GM19324 (cell line): ENCODE results near the gene ADI1.
"Not testable (repeated sequence)": the region's sequence is repeated elsewhere in the genome, so short reads cannot be mapped to it uniquely, and the experiment has no call there.

Experiments used
- ATAC-seq: cut with Tn5 transposase; IDR thresholded peaks from one replicate; pipeline ENCODE4 v1.9.1; 2021; ENCODE audit warnings: mild to moderate bottlenecking, moderate library complexity; ENCODE audit not compliant: unreplicated experiment, low FRiP score

Gene ADI1

DNA sequence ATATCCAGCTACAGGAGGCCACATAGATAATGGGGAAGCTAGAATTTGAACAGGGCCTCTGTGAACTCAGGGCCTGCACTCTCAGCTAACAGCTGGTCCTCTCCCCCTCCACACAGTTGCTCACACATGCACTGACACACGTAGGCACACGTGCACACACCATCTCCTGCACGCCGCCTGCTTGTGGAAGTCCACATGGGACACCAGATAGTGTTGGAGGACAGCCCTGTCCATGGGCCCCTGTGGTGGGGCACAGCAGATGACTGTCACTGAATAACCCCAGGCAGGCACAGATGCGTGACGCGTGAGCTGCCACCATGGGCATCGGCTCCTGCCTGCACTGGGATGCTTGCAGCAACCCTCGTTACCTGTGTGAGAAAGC is 52.9 kb downstream of the ADI1 start:
- ATAC-seq = no peak

DNA sequence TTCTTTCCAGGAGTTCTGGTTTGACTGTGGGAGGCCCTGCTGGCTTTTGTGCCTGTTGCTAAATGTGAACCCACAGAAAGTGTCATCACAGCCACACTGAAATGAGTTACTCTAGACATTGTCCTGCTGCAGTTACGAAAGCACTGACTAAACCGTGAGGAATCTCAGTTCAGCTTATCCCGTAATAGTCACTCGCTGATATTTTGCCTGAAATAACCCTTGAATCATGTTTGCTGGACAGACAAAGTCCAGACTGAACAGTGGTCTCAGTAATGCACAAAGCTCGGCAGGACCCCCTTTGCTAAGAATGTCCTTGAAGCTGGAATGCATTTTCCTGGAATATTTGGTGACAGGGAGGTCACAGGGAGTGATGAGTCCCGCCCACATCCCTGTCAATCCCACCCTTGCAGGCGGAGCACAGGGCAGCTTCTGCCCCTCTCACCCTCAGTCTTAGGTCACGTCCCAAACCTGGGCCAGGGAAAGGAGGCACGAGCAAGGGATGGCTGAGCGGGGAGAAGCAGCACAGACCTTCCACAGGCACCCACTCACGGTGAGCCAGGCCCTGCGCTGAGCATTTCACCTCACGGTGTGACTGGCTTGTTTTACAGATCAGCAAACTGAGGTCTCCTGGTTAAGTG is 53.4 kb downstream of the ADI1 start:
- ATAC-seq = no peak

DNA sequence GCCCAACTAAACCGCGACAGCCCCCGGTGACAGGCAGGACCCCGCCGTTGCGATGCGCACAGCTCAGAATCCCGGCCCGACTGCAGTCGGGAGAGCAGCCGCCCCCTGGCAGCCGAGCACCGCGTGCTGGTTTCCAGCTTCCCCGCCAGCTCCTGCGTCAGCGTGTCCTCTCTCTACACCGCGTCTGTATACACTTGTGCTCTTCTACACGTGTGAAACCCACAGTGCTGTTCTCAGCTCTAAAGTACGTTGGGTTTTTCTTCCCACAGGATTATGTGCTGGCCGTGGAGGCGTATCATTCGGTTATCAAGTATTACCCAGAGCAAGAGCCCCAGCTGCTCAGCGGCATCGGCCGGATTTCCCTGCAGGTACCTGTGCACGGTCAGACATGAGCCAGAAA is 54.0 kb downstream of the ADI1 start:
- no peak for ATAC-seq

DNA sequence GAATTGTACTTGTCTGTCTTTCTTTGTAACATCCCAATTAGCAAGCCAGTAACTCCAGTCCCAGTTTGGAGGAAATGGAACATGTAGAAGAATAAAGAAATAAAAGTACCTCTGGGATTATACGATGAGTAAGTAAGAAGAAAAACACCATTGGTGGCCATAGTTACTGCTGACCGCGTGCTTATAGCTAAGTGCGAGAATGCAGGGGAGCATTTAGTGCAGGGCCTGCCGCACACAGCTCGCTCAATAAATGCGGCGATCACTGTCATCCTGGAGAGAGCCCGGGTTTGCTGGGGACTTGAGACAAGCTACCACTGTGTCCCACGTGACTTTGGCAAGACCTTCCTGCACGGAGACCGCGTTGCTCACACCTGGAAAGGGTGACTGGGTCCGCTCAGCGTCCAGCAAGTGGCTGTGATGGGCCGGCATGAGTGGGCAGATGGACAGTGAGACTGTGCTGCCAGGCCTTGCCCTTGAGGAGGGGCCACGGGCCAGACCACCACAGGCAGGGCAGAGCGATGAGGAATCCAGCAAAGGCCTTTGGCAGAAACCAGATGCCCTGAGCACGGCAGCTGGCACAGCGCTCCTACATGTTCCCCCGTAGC is 54.8 kb downstream of the ADI1 start:
- ATAC-seq = no peak

- no peak for ATAC-seq
Observed at GRCh38 chr2:3463944-3464343, 55.4 kb downstream of the ADI1 start.

DNA sequence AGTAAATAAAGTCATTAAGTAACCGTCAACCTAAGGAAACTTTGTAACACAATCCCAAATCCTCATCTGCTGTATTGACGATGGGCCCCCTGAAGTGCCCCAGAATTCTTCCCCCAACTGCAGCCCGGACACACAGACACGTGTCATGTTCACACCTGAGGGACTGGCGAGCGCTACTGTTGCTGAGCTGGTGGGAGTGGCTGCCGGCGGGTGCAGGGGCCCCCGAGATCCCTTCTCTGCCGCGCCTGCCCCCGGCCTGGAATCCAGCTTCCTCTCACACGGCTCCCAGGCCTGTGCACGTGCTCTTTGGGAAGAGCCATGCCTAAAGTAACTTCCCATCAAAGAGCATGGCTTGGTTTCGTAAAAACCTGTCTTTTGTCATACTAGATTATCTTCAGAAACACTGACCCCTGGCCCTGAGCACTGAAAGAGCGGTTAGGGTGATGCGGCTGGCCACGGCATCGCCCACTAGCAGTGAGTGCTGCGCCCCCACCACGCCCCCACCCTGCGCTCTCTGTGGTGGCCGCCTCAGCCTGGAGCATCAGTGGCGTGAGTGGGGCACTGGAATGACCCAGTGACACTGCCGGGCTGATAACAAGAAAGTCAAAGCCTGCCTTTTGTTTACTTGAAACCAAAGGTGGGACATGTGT is 56.0 kb downstream of the ADI1 start:
- no peak for ATAC-seq

GRCh38 chr2:3462493-3463104 is 56.7 kb downstream of the ADI1 start:
- no peak for ATAC-seq

- ATAC-seq = peak; percentile 73
Observed at GRCh38 chr2:3461801-3462492, 57.4 kb downstream of the ADI1 start.

- ATAC-seq = no peak
Observed at GRCh38 chr2:3460831-3461800, 58.2 kb downstream of the ADI1 start.

DNA sequence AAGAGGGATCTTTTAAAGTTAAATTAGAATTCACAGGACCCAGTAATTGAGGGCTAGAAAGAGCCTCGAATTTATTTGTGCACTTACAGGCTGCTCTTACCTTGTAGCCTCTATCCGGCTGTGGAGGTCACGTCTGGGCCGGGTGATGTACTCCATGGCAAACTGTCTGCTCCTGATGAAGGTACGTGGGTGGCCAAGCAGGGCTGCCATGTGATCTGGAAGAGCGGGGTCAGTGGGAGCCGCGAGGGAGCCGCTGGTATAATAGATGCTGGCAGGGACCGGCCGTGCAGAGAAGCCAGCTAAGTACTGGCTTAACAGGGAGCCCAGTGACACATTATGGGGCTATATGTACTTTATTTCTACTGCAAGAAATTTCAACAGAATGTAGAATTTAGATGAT is 59.2 kb downstream of the ADI1 start:
- ATAC-seq = no peak

- ATAC-seq = no peak
Observed at GRCh38 chr2:3459185-3460015, 59.9 kb downstream of the ADI1 start.

DNA sequence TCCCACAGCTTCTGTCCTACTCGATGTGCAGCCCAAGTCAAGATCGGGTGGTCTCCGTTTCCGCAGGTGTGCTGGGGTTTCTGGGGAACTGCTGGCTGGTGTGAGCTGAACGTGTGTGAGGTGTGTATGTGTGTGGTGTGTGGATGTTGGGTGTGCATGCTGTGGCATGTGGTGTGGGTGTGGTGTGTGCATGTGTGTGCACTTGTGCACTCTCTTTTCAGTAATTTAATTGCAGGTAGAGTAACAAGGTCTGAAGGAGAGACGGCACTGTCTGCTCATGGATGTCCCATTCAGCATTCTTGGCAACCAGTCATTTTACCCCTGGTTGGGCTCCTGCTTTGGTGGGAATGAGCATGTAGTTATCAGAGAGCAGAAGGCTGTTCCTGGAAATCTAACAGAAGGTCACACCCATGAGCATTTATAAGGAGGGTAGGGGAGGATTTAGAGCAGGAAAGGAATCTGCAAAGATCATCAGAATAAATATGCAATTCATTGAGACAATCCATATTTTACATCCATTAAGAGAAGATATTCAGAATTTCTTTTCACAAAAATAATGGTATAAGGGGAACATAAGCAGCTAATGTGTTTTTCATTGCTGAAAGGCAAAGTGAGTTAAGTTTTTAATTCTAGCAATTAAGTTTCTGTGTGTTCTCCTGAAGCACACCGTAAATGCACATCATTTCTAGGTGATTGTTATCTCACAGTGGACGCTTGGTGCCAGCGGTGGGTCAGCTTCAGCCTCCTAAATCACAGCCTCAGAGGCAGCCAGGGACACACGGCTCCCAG is 60.7 kb downstream of the ADI1 start:
- ATAC-seq = no peak

DNA sequence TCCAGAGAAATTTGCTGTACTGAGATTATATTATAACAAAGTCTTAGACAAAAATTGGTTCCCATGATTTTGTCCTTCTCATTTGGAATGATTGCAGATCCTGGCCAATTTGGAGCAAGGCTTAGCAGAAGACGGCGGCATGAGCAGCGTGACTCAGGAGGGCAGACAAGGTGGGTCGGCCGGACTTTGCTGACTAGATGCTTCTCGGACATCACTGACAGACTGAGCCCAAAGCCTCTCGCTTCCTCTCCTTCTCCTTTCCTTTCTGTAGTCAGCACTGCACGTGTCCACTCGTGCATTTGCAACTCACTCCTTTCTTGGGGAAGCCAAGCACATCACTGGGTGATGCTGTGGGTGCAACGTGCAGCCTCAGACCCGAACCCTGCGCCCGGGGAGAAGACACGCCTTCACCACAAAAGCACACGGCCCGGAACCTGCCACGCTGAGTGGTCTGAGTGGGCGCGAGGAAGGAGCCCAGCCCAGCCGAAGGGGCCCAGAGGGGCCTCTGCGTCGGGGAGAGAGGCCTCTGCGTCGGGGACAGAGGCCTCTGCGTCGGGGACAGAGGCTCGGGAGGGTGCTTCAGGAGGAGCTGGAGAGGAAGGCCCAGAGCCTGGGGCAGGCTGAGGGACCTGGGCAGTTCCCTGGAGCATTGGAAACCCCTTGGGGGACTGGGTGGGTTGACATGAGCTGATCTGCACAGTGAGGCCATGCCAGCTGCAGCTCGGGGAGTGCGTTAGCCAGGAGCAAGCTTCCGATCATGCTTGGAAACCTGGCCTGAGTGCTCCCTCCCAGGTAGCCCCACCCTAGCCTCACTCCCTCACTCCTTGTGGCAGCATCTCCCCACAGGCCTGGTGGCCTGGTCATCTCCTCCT is 61.6 kb downstream of the ADI1 start:
- no peak for ATAC-seq

- ATAC-seq = no peak
Observed at GRCh38 chr2:3456125-3456524, 63.2 kb downstream of the ADI1 start.

GRCh38 chr2:3454802-3455201 is 64.5 kb downstream of the ADI1 start:
- no peak for ATAC-seq

GRCh38 chr2:3454005-3454404 is 65.3 kb downstream of the ADI1 start:
- not testable (repeated sequence) for ATAC-seq

GRCh38 chr2:3453190-3453999 is 65.9 kb downstream of the ADI1 start:
- no peak for ATAC-seq
